NCI-H1694 treated with DMSO at 0.1 percent for 48 hours (cell line): ENCODE data around the gene CACNA1H.

Experiments
- DNase-seq: peaks from one replicate; lab custom pipeline; 2025; lab: John Stamatoyannopoulos, UW

Gene CACNA1H

DNA sequence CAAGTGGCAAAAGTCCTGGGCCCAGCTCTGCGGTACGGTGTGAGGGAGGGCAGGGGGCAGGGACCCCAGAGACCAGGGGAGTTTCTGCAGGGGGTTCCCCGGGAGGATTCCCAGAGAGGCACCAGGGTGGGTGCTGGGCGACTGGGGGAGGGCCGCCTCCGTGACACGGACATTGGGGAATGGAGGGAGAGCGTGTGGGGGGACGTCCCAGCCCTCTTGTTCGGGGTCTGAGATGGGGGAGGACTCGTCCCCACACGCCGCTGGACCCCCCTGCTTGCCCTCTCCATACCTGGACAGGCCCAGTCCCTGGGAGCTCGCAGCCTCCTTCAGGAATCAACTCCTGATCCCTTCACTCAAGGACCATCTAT is 30.5 kb upstream of the CACNA1H start:
- DNase-seq, result no peak

- DNase-seq, result no peak
Measured at GRCh38 chr16:1123525-1124230, 29.2 kb upstream of the CACNA1H start.

- no peak for DNase-seq
Measured at GRCh38 chr16:1124291-1124690, 28.6 kb upstream of the CACNA1H start.

- no peak for DNase-seq
Measured at GRCh38 chr16:1124795-1125194, 28.1 kb upstream of the CACNA1H start.

- no peak for DNase-seq
Measured at GRCh38 chr16:1125471-1125870, 27.4 kb upstream of the CACNA1H start.

- no peak for DNase-seq
Measured at GRCh38 chr16:1126044-1126443, 26.9 kb upstream of the CACNA1H start.

DNA sequence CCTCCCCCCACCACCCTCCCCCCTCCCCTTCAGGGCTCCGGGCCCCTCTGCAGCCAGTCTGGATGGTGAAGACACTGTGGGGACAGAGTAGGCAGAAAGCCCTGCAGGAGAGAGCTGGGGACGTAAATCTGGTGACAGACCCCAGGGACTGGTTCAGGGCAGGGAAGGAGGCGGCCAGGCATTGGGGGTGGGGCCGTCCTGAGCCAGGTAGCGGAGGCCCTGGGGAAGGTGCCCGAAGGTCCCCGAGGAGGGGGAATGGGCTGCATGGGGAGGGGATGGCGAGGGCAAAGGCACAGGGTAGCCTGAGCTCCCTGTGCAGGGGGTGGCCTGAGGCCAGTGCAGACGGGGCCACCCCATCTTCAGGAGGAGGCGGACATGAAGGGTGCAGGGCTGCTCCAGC is 26.3 kb upstream of the CACNA1H start:
- no peak for DNase-seq

DNA sequence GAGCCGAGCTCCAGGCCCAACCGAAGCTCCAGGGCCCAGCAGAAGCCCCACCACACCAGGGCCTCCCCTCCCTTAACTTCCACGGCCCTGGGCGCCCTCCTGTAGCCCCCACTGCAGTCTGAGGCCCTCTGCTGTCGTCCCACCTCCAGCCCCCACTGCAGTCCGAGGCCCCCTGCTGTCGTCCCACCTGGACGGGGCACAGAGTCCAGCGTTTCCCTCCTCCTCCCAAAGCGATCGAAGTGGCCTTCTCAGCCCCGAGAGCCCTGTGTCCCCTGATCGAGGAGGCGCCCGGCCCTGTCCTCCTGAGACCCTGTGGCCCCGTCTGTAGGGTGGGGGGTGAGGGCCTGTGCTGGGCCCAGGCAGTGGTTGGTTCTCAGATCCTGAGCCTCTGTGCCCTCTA is 25.8 kb upstream of the CACNA1H start:
- no peak for DNase-seq

- DNase-seq, result no peak
Measured at GRCh38 chr16:1127971-1128715, 24.8 kb upstream of the CACNA1H start.

- DNase-seq, result no peak
Measured at GRCh38 chr16:1129106-1129960, 23.6 kb upstream of the CACNA1H start.

GRCh38 chr16:1130382-1130781 is 22.5 kb upstream of the CACNA1H start:
- no peak for DNase-seq

- DNase-seq, result no peak
Measured at GRCh38 chr16:1131378-1131994, 21.4 kb upstream of the CACNA1H start.

- DNase-seq, result no peak
Measured at GRCh38 chr16:1132431-1132830, 20.5 kb upstream of the CACNA1H start.

DNA sequence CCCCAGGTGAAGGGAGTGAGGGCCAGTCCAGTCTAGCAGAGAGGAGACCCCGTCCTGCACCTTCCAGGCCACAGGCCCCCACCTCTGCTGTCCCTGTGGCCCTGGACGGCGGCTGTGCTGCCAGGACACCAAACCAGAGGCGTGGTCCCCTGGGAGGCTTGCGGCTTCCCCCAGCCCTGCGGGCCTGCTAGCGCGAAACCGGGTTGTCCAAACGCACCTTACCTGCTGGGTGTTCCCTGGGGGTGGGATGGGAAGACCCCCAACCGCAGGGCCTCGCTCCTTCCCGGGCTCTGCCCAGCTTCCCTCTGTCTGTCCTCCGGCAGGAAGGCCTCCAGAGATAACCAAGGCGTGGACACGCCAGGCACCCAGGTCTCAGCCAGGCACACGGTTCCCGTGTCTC is 19.6 kb upstream of the CACNA1H start:
- no peak for DNase-seq

GRCh38 chr16:1133810-1134520 is 18.9 kb upstream of the CACNA1H start:
- no peak for DNase-seq

DNA sequence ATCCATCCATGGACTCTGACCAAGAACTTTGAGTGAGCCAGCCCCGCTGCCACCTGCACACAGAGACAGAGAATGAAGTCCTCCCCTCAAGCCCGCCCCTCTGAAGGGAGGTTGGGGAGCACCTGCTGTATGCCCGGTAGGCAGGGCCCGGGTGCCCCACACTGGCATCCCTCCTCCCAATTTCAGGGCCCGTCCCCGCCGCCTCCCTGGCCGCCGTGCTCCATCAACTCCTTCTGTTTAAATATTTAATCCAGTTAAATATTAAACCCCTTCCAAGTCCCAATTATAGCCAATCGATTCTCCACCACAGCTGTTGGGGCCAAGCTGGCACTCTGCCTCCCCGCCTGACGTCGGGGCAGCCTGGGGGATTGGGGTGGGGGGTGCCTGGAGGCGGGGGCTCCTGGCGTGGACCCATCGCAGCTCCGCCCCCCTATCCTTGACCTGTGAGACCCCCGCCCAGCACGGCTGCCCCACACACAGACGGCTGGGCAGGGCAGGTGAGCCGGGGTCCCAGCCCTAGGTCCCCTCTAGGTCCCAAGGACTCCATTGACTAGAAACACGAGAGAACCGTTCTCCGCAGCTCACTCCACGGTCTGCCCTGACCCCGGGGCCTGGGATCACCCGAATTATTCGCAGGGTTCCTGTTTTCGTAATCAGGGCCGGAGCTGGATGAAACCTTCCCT is 18.0 kb upstream of the CACNA1H start:
- DNase-seq, result no peak

DNA sequence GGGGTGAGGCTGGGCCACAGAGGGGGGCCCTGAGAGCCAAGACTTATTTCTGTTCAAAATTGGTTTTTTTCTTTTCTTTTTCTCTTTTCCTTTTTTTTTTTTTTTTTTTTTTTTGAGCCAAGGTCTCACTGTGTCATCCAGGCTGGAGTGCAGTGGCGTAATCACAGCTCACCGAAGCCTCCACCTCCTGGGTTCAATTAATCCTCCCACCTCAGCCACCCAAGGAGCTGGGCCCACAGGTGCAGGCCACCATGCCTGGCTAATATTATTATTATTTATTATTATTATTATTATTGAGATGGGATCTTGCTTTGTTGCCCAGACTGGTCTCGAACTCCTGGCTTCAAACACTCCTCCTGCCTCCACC is 17.5 kb upstream of the CACNA1H start:
- no peak for DNase-seq

DNA sequence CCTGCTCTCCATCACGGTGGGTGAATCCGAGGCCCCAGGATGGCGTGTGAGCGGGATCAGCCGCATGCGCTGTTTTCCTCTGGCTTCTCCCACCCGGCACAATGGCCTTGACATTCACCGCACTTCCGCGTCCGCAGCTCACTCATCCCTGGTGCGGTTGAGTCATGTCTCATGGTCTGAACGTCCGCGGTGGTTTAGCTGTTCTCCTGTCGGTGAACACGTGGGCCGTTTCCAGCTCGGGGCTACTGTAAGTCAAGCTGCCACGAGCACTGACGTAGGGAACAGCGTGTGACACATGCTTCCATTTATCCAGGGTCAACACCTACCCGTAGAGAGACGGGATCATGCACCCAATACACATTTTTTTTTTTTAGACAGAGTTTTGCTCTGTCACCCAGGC is 15.3 kb upstream of the CACNA1H start:
- no peak for DNase-seq

GRCh38 chr16:1140582-1141162 is 12.2 kb upstream of the CACNA1H start:
- no peak for DNase-seq

DNA sequence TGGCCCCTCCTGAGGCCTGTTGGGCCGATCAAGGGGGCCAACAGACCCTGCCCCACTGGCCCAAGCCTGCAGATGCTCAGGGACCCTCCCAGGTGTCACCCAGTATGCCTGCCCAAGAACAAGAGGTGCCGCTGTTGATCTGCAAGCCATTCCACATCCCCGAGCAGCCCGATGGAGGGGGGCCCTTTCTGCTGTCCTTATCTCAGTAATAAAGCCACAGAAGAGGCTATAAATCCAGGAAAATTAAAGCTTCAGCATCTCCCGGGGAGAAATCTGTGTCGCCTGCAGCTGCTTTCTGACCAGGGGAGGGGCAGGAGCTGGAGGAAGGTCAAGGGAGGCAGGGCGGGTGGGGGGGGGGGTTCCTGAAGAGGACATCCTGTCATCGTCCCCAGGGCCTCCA is 11.7 kb upstream of the CACNA1H start:
- no peak for DNase-seq

- no peak for DNase-seq
Measured at GRCh38 chr16:1141716-1142115, 11.2 kb upstream of the CACNA1H start.
